Uterus (tissue), 4 donors: ENCODE measurements around the gene CD93. TPM values are rescaled to one million over a fixed set of nuclear protein-coding genes. Genes with fewer than 3 reads are reported as not detected.

Experiments
- DNase-seq, 2 donors: peaks; one replicate each; pipeline ENCODE4 v3.0.0-alpha.2; 2019 to 2020
- H3K27ac ChIP-seq, 2 donors: fragments of 200-600 bp; sonication (generic); 1 replicate in 1 of 2; 2 replicates in 1 of 2; pipeline ENCODE4 v1.5.1; 2016 to 2018
- H3K27me3 ChIP-seq, 2 donors: fragments of 200-600 bp; sonication (generic); one replicate each; pipeline ENCODE4 v1.5.1; 2018 to 2019; ENCODE audit warnings: control low read depth in 1 of 2
- H3K36me3 ChIP-seq, 2 donors: fragments of 200-600 bp; sonication (generic); one replicate each; pipeline ENCODE4 v1.5.1; 2019; ENCODE audit warnings: control low read depth in 1 of 2
- H3K4me1 ChIP-seq, 2 donors: fragments of 200-600 bp; sonication (generic); one replicate each; pipeline ENCODE4 v1.5.1; 2018 to 2019; ENCODE audit warnings: control low read depth in 1 of 2
- H3K4me3 ChIP-seq, 2 donors: fragments of 200-600 bp; sonication (generic); 1 replicate in 1 of 2; 2 replicates in 1 of 2; pipeline ENCODE4 v1.5.1; 2018 to 2019; ENCODE audit warnings: mild to moderate bottlenecking in 1 of 2
- H3K9me3 ChIP-seq, 2 donors: fragments of 200-600 bp; sonication (generic); one replicate each; pipeline ENCODE4 v1.5.1; 2019; ENCODE audit warnings: control low read depth in 1 of 2
- CTCF ChIP-seq, 4 experiments: fragments of 200-600 bp in 2 of 4; fragments of 450-650 bp in 2 of 4; sonication (generic) in 2 of 4; IDR thresholded peaks; one replicate each; pipeline ENCODE4 v1.5.1; 2016 to 2019; ENCODE audit warnings: antibody characterized with exemption in 4 of 4, mild to moderate bottlenecking in 2 of 4, moderate library complexity in 1 of 4
- POLR2A ChIP-seq, 2 donors: fragments of 450-650 bp; IDR thresholded peaks; one replicate each; pipeline ENCODE4 v1.6.1; 2016; ENCODE audit warnings: antibody characterized with exemption in 2 of 2, mild to moderate bottlenecking in 1 of 2, moderate library complexity in 1 of 2
- intact Hi-C: fragments of 100-400 bp; cut with DNase I; formaldehyde crosslinking; loops from one replicate; pipeline ENCODE4 v1.15.1; 2023; ENCODE audit warnings: low total_unique reads
- total RNA-seq, 4 donors: library from RNA; depleted of rRNA in 3 of 4; stranded (reverse); fragments of >200 nt in 3 of 4; gene quantifications; one replicate each; pipeline versions ENCODE4 v1.1.0 to v1.2.4, GENCODE V29; 2014 to 2023
- donor health status: DM: yes; HTN: yes; CAD: no.

CD93 gene
- total RNA-seq, 4 donors from 2014 or later: 49.1 to 100 (median 76.4) TPM

GRCh38 chr20:23083553-23084220 lies 2.4 kb downstream of the CD93 start:
- DNase-seq: no peak
- no peaks in the 10 kb centered on the region for H3K9me3 ChIP-seq
- intact Hi-C loops: no loop called here
- no peaks in the 10 kb centered on the region for H3K4me1 ChIP-seq
- H3K36me3 ChIP-seq: no peaks in the 10 kb centered on the region
- H3K4me3 ChIP-seq: peak overlapping the region; percentile 12 to 27
- H3K27ac ChIP-seq: peak overlapping the region; percentile 84 to 85
- no peaks in the 10 kb centered on the region for H3K27me3 ChIP-seq
- TF ChIP-seq CTCF (IDR thresholded peaks at IDR 0.05) (no peak), POLR2A (IDR thresholded peaks at IDR 0.05) (no peak)

- peak overlapping the region; percentile 12 to 27 for H3K4me3 ChIP-seq
- TF ChIP-seq CTCF (IDR thresholded peaks at IDR 0.05) (no peak), POLR2A (IDR thresholded peaks at IDR 0.05) (peak in 1 of 2 donors; percentile 16)
- H3K27me3 ChIP-seq: no peaks in the 10 kb centered on the region
- H3K9me3 ChIP-seq: no peaks in the 10 kb centered on the region
- no peaks in the 10 kb centered on the region for H3K36me3 ChIP-seq
- intact Hi-C loops: no loop called here
- H3K4me1 ChIP-seq: no peaks in the 10 kb centered on the region
- peak in 1 of 2 donors; percentile 72 for DNase-seq
- H3K27ac ChIP-seq: peak overlapping the region; percentile 84 to 85
These were observed 3.1 kb downstream of the CD93 start for GRCh38 chr20:23082846-23083552.

GRCh38 chr20:23081263-23081819 lies 4.8 kb downstream of the CD93 start:
- Histone ChIP-seq H3K36me3 (no peaks in the 10 kb centered on the region), H3K27ac (no peak overlapping the region), H3K27me3 (no peaks in the 10 kb centered on the region), H3K9me3 (no peaks in the 10 kb centered on the region), H3K4me1 (no peaks in the 10 kb centered on the region), H3K4me3 (no peak overlapping the region)
- intact Hi-C loops: no loop called here
- TF ChIP-seq CTCF (IDR thresholded peaks at IDR 0.05) (no peak), POLR2A (IDR thresholded peaks at IDR 0.05) (no peak)
- DNase-seq: no peak

GRCh38 chr20:23080521-23080920 lies 5.6 kb downstream of the CD93 start:
- Histone ChIP-seq H3K27me3 (no peaks in the 10 kb centered on the region), H3K4me1 (no peaks in the 10 kb centered on the region), H3K9me3 (no peaks in the 10 kb centered on the region), H3K4me3 (no peak overlapping the region), H3K27ac (no peak overlapping the region), H3K36me3 (no peaks in the 10 kb centered on the region)
- intact Hi-C loops: no loop called here
- TF ChIP-seq CTCF (IDR thresholded peaks at IDR 0.05) (no peak), POLR2A (IDR thresholded peaks at IDR 0.05) (no peak)
- no peak for DNase-seq

GRCh38 chr20:23079926-23080325 lies 6.2 kb downstream of the CD93 start:
- Histone ChIP-seq H3K27me3 (no peaks in the 10 kb centered on the region), H3K4me3 (no peak overlapping the region), H3K4me1 (no peaks in the 10 kb centered on the region), H3K36me3 (no peaks in the 10 kb centered on the region), H3K9me3 (no peaks in the 10 kb centered on the region), H3K27ac (no peak overlapping the region)
- no peak for DNase-seq
- intact Hi-C loops: no loop called here
- TF ChIP-seq CTCF (IDR thresholded peaks at IDR 0.05) (no peak), POLR2A (IDR thresholded peaks at IDR 0.05) (no peak)
